Suprapubic skin (tissue), 4 donors: Measurements from ENCODE around the gene KIRREL3.

Experiments
- POLR2A ChIP-seq, 2 donors: fragments of 450-650 bp; IDR thresholded peaks; one replicate each; pipeline ENCODE4 v1.6.1; 2017; ENCODE audit warnings: antibody characterized with exemption in 2 of 2, mild to moderate bottlenecking in 2 of 2, moderate library complexity in 2 of 2
- POLR2AphosphoS5 ChIP-seq, 3 donors: sonication (generic); formaldehyde crosslinking; IDR thresholded peaks; one replicate each; pipeline ENCODE4 v1.6.1; 2017; ENCODE audit warnings: antibody characterized with exemption in 3 of 3

GRCh38 chr11:126482586-126483108 lies 517.9 kb downstream of the KIRREL3 start:
- TF ChIP-seq POLR2A (IDR thresholded peaks at IDR 0.05) (no peak), POLR2AphosphoS5 (IDR thresholded peaks at IDR 0.05) (no peak)
